HEK293 (cell line): Measurements from ENCODE around the gene PKNOX1.
"Not testable (repeated sequence)": the region's sequence is repeated elsewhere in the genome, so short reads cannot be mapped to it uniquely, and the experiment has no call there.

Experiments
- HOXA7 ChIP-seq: sonication (generic); formaldehyde crosslinking; IDR thresholded peaks from 2 replicates; pipeline ENCODE4 v1.8.1; 2022; ENCODE audit warnings: missing genetic modification reagents, borderline replicate concordance
- ZNF114 ChIP-seq: fragments of 450-650 bp; formaldehyde crosslinking; IDR thresholded peaks from 2 replicates; pipeline ENCODE4 v1.5.0; 2017; ENCODE audit warnings: missing biosample characterization, missing genetic modification characterization
- ZNF175 ChIP-seq: fragments of 450-650 bp; formaldehyde crosslinking; IDR thresholded peaks from 2 replicates; pipeline ENCODE4 v1.5.1; 2016; ENCODE audit warnings: missing biosample characterization, missing genetic modification characterization
- ZNF24 ChIP-seq: fragments of 450-650 bp; formaldehyde crosslinking; IDR thresholded peaks from 2 replicates; pipeline ENCODE4 v1.5.1; 2016; ENCODE audit warnings: missing biosample characterization, missing genetic modification characterization
- ZNF423 ChIP-seq: fragments of 450-650 bp; formaldehyde crosslinking; IDR thresholded peaks from 2 replicates; pipeline ENCODE4 v1.5.1; 2016; ENCODE audit warnings: missing biosample characterization, missing genetic modification characterization
- ZNF707 ChIP-seq: fragments of 450-650 bp; formaldehyde crosslinking; IDR thresholded peaks from 2 replicates; pipeline ENCODE4 v1.5.1; 2016; ENCODE audit warnings: missing biosample characterization, missing genetic modification characterization
- TF ChIP-seq, protein P1 (sequence below): fragments of 450-650 bp; formaldehyde crosslinking; IDR thresholded peaks from 2 replicates; pipeline ENCODE4 v1.5.1; 2016; ENCODE audit warnings: missing biosample characterization, missing genetic modification characterization

DNA sequence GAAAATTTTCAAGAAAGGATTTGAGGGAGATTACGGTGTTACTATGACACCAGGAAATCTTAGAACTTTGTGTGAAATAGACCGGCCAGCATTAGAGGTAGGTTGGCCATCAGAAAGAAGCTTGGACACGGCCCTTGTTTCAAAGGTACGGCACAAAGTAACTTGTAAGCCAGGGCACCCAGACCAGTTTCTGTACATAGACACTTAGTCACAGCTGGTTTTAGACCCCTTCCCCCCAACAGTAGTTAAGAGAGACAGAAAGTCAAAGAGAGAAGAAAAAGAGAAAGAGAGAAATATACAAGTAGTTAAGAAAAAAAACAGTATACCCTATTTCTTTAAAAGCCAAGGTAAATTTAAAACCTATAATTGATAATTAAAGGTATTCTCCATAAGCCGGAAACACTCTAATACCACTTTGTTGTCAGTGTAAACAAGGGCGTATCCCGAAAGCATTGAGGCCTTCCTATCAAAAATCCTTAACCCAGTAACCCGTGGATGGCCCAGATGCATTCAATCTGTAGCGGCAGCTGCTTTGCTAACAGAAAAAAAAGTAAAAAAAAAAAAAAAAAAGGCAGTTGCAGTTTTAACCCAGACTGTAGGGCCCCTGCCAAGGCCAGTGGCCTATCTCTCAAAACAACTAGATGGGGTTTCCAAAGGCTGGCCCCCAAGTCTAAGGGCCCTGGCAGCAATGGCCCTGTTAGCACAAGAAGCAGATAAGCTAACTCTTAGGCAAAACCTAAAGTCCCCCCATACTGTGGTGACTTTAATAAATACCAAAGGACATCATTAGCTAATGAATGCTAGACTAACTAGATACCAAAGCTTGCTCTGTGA is 41.0 kb upstream of the PKNOX1 start:
- not testable (repeated sequence) for TF ChIP-seq ZNF24 (tag by site-specific recombination); ZNF707; ZNF114 (tag by site-specific recombination); ZNF423 (tag by site-specific recombination); ZNF175 (tag by site-specific recombination); HOXA7 (CRISPR knock-in tag)
- TF ChIP-seq, protein P1, sequence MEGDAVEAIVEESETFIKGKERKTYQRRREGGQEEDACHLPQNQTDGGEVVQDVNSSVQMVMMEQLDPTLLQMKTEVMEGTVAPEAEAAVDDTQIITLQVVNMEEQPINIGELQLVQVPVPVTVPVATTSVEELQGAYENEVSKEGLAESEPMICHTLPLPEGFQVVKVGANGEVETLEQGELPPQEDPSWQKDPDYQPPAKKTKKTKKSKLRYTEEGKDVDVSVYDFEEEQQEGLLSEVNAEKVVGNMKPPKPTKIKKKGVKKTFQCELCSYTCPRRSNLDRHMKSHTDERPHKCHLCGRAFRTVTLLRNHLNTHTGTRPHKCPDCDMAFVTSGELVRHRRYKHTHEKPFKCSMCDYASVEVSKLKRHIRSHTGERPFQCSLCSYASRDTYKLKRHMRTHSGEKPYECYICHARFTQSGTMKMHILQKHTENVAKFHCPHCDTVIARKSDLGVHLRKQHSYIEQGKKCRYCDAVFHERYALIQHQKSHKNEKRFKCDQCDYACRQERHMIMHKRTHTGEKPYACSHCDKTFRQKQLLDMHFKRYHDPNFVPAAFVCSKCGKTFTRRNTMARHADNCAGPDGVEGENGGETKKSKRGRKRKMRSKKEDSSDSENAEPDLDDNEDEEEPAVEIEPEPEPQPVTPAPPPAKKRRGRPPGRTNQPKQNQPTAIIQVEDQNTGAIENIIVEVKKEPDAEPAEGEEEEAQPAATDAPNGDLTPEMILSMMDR (tag by site-specific recombination), result not testable (repeated sequence)
